AG04449 (cell line): ENCODE measurements around the gene DIAPH1.

Source experiments
- CTCF ChIA-PET: fragments of 350-600 bp; formaldehyde crosslinking; extraction: SDS; loops from one replicate; lab custom pipeline; 2021; ENCODE audit warnings: antibody characterized with exemption; lab: Yijun Ruan, JAX
- POLR2A ChIA-PET: fragments of 400-600, 350-600 bp; formaldehyde crosslinking; extraction: SDS; loops from one replicate; lab custom pipeline; 2020; ENCODE audit warnings: antibody characterized with exemption, inconsistent platforms; lab: Yijun Ruan, JAX
- DNase-seq: peaks from one replicate; pipeline ENCODE4 v3.0.0-alpha.2; 2010; ENCODE audit warnings: low read depth, low spot score
- H3K4me3 ChIP-seq: 2 replicates; pipeline ENCODE4 v1.5.1; 2011; ENCODE audit warnings: low read depth, mild to moderate bottlenecking, control low read depth, low read length
- TF ChIP-seq, protein P1 (sequence below): IDR thresholded peaks from one replicate; pipeline ENCODE4 v1.5.1; 2011; ENCODE audit warnings: mild to moderate bottlenecking, moderate library complexity, low read length, control low read depth, inconsistent platforms; ENCODE audit not compliant: insufficient read depth; ENCODE audit errors: missing control alignments

Gene DIAPH1

DNA sequence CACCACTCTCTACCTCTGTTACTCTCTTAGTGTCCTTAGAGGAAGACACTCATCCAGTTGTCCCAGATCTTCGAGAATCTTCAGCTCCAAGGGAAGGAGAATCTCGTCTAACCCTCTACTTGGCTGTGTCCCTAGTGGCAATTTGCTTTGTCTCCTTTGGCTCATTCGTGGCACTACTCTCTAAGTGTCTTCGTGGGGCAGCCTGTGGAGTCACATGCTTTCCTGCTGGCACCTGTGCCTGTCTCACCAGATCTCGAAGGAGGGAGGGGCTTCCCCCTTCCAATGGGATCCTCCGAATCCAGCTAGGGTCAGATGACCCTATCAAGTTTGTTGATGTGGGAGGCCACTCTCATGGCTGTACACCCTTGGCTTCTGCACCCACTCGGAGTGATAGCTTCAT, 131.7 kb downstream of the DIAPH1 start:
- no peak overlapping the region for H3K4me3 ChIP-seq
- ChIA-PET CTCF (interaction anchor here (1.4 to 37.5 kb wide), 4 partner anchors 8 to 71 kb away, joined by 6 to 856 read pairs (median 27); partner anchors contain the start of gene PCDHGC3), POLR2A (no interaction called here)
- no peak for DNase-seq
- TF ChIP-seq, protein P1, sequence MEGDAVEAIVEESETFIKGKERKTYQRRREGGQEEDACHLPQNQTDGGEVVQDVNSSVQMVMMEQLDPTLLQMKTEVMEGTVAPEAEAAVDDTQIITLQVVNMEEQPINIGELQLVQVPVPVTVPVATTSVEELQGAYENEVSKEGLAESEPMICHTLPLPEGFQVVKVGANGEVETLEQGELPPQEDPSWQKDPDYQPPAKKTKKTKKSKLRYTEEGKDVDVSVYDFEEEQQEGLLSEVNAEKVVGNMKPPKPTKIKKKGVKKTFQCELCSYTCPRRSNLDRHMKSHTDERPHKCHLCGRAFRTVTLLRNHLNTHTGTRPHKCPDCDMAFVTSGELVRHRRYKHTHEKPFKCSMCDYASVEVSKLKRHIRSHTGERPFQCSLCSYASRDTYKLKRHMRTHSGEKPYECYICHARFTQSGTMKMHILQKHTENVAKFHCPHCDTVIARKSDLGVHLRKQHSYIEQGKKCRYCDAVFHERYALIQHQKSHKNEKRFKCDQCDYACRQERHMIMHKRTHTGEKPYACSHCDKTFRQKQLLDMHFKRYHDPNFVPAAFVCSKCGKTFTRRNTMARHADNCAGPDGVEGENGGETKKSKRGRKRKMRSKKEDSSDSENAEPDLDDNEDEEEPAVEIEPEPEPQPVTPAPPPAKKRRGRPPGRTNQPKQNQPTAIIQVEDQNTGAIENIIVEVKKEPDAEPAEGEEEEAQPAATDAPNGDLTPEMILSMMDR, result no peak

DNA sequence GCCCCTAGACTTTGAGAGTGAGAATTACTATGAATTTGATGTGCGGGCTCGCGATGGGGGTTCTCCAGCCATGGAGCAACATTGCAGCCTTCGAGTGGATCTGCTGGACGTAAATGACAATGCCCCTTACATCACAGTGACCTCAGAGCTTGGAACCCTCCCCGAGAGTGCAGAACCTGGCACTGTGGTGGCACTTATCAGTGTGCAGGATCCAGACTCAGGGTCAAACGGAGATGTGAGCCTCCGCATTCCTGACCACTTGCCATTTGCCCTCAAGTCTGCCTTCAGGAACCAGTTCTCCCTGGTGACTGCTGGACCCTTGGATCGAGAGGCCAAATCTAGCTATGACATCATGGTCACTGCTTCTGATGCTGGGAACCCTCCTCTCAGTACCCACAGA, 132.7 kb downstream of the DIAPH1 start:
- ChIA-PET CTCF (interaction anchor here (0.7 to 37.5 kb wide), 8 partner anchors 9 to 75 kb away, joined by 3 to 856 read pairs (median 4); partner anchors contain the start of genes PCDHGA12 and PCDHGC3), POLR2A (interaction anchor here (0.7 to 1.2 kb wide), 3 partner anchors 9 to 28 kb away, joined by 3 read pairs; partner anchors contain the start of gene PCDHGC3)
- no peak for DNase-seq
- TF ChIP-seq, protein P1, result no peak
- H3K4me3 ChIP-seq, result no peak overlapping the region

DNA sequence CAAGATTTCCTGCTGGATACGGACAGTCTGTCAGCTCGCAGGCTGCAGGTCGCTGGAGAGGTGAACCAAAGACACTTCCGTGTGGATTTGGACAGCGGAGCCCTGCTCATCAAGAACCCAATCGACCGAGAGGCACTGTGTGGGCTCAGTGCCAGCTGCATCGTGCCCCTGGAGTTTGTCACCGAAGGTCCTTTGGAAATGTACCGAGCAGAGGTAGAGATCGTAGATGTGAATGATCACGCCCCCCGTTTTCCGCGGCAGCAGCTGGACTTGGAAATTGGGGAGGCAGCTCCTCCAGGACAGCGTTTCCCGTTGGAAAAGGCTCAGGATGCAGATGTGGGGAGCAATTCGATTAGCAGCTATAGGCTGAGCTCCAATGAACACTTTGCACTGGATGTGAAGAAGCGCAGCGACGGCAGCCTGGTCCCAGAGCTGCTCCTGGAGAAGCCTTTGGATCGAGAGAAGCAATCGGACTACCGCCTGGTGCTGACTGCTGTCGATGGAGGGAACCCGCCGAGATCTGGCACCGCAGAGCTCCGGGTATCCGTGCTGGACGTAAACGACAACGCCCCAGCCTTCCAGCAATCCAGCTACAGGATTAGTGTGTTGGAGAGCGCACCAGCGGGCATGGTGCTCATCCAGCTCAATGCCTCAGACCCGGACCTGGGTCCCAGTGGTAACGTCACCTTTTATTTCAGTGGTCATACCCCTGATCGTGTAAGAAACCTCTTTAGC, 133.3 kb downstream of the DIAPH1 start:
- CTCF ChIA-PET, result interaction anchor here (0.6 to 37.5 kb wide), 10 partner anchors 9 to 75 kb away, joined by 3 to 856 read pairs (median 3); partner anchors contain the start of genes PCDHGA12 and PCDHGC3
- no peak for DNase-seq
- TF ChIP-seq, protein P1, result no peak
- POLR2A ChIA-PET, result interaction anchor here (1.0 to 1.2 kb wide), 3 partner anchors 9 to 28 kb away, joined by 3 read pairs; no protein-coding TSS in a partner anchor
- peak overlapping the region; percentile 36 for H3K4me3 ChIP-seq

DNA sequence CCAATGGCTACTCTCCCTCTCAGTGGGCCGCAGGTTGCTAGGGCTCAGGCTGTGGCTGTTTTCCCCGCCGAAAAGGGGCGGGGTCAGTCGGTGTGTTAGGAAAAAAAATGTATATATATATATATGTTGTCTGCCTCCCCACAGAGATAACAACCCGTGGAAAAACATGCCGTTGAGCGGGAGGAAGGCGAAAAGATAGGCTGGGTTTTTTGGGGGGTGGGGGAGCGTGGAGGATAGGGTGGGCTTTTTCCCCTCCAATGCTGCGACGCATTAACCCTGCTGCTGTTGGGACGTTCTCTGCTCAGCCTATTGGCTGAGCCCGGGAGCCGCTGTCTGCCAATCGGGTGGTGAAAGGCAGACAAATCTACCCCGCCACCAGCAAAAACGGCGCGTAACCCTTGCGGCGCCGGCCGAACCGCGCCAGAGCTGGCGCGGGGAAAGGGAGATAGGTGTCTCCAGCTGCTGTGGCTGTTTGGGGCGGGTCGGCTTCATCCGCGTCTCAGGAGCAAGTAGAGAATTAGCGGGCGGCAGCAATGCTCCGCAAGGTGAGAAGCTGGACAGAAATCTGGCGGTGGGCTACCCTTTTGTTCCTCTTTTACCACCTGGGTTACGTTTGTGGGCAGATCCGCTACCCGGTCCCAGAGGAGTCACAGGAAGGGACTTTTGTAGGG, 134.0 kb downstream of the DIAPH1 start, which contains the start of gene PCDHGC4:
TSS of gene PCDHGC4 (plus strand) at position 390 of the 671 bp plus-strand sequence. CDS start at position 534, 144 bp downstream.
- no peak for DNase-seq
- CTCF ChIA-PET, result interaction anchor here (0.6 to 37.5 kb wide), 9 partner anchors 8 to 73 kb away, joined by 3 to 856 read pairs (median 4); partner anchors contain the start of genes PCDHGA12 and PCDHGC3
- POLR2A ChIA-PET, result interaction anchor here (1.0 to 1.2 kb wide), 3 partner anchors 8 to 29 kb away, joined by 3 read pairs; no protein-coding TSS in a partner anchor
- H3K4me3 ChIP-seq, result peak within 1 kb of the TSS; percentile 36
- TF ChIP-seq, protein P1, result no peak

DNA sequence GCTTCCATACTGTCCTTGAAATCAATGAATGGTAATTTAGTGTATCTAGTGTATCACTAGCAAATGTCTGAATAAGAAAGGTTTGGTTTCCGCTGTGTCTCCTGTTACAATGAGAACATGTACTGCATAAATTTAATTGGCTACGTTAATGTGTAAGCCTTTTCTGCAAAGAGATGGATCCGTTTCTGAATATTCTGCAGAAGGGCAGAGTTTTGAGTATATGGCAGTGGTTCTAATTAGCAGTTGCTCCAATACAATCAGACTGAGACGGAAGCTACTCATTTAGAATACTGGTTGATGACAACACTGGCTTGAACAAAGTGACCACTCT, 134.5 kb downstream of the DIAPH1 start:
- H3K4me3 ChIP-seq, result peak overlapping the region; percentile 36
- CTCF ChIA-PET, result interaction anchor here (0.9 to 37.5 kb wide), 7 partner anchors 9 to 74 kb away, joined by 3 to 856 read pairs (median 5); partner anchors contain the start of genes PCDHGA12 and PCDHGC3
- POLR2A ChIA-PET, result no interaction called here

More for the DNA sequence above, 134.5 kb downstream of the DIAPH1 start:
- TF ChIP-seq, protein P1, result no peak
- no peak for DNase-seq
